GM21717 (cell line): ENCODE results near the gene VRK2.
"Not testable (repeated sequence)": the region's sequence is repeated elsewhere in the genome, so short reads cannot be mapped to it uniquely, and the experiment has no call there.

Source experiments
- ATAC-seq: cut with Tn5 transposase; IDR thresholded peaks from one replicate; pipeline ENCODE4 v1.9.1; 2021; ENCODE audit warnings: mild to moderate bottlenecking, moderate library complexity; ENCODE audit not compliant: unreplicated experiment

Gene VRK2

GRCh38 chr2:58106896-58107295 lies 60.3 kb downstream of the VRK2 start:
- ATAC-seq, result no peak

GRCh38 chr2:58107803-58108710 lies 61.5 kb downstream of the VRK2 start:
- no peak for ATAC-seq

GRCh38 chr2:58109481-58109880 lies 62.9 kb downstream of the VRK2 start:
- ATAC-seq, result no peak

GRCh38 chr2:58110765-58111164 lies 64.2 kb downstream of the VRK2 start:
- no peak for ATAC-seq

- not testable (repeated sequence) for ATAC-seq
These were observed 67.0 kb downstream of the VRK2 start for GRCh38 chr2:58113563-58113962.

GRCh38 chr2:58120626-58121229 lies 74.1 kb downstream of the VRK2 start:
- no peak for ATAC-seq

GRCh38 chr2:58122040-58122439 lies 75.4 kb downstream of the VRK2 start:
- ATAC-seq, result no peak

GRCh38 chr2:58122540-58122939 lies 75.9 kb downstream of the VRK2 start:
- ATAC-seq, result no peak

GRCh38 chr2:58127111-58127510 lies 80.5 kb downstream of the VRK2 start:
- ATAC-seq, result no peak

GRCh38 chr2:58130238-58130637 lies 83.6 kb downstream of the VRK2 start:
- ATAC-seq, result no peak

- no peak for ATAC-seq
These were observed 84.8 kb downstream of the VRK2 start for GRCh38 chr2:58131191-58132011.

GRCh38 chr2:58133395-58133794 lies 86.8 kb downstream of the VRK2 start:
- ATAC-seq, result no peak

- ATAC-seq, result no peak
These were observed 89.3 kb downstream of the VRK2 start for GRCh38 chr2:58135861-58136260.

- ATAC-seq, result no peak
These were observed 90.6 kb downstream of the VRK2 start for GRCh38 chr2:58137221-58137620.

GRCh38 chr2:58137856-58138255 lies 91.2 kb downstream of the VRK2 start:
- ATAC-seq, result no peak

- no peak for ATAC-seq
These were observed 91.9 kb downstream of the VRK2 start for GRCh38 chr2:58138396-58139030.

- ATAC-seq, result no peak
These were observed 94.0 kb downstream of the VRK2 start for GRCh38 chr2:58140508-58141072.

- ATAC-seq, result not testable (repeated sequence)
These were observed 99.2 kb downstream of the VRK2 start for GRCh38 chr2:58145769-58146168.

- no peak for ATAC-seq
These were observed 100.1 kb downstream of the VRK2 start for GRCh38 chr2:58146707-58147106.

- no peak for ATAC-seq
These were observed 108.7 kb downstream of the VRK2 start for GRCh38 chr2:58155160-58155778.
